Neutrophil (primary cell): Measurements from ENCODE around the gene NOXA1.

Source experiments
- H3K27ac ChIP-seq: fragments of 200-600 bp; sonication (generic); 2 replicates; pipeline ENCODE4 v1.5.1; 2016; ENCODE audit warnings: mild to moderate bottlenecking, moderate library complexity
- H3K27me3 ChIP-seq: fragments of 200-600 bp; sonication (generic); 2 replicates; pipeline ENCODE4 v1.6.0; 2016; ENCODE audit warnings: mild to moderate bottlenecking
- H3K36me3 ChIP-seq: fragments of 200-600 bp; sonication (generic); 2 replicates; pipeline ENCODE4 v1.5.1; 2017
- H3K4me1 ChIP-seq, 2 experiments: fragments of 200-600 bp in 1 of 2; sonication (generic) in 1 of 2; 1 replicate in 1 of 2; 2 replicates in 1 of 2; pipeline versions ENCODE4 v1.5.1 to v1.6.1; 2013 to 2016; ENCODE audit warnings: low read depth in 1 of 2, low read length in 1 of 2, mild to moderate bottlenecking in 1 of 2, moderate library complexity in 1 of 2; ENCODE audit not compliant: control insufficient read depth in 1 of 2, insufficient read depth in 1 of 2
- H3K4me3 ChIP-seq, 2 experiments: fragments of 200-600 bp in 1 of 2; sonication (generic) in 1 of 2; 1 replicate in 1 of 2; 2 replicates in 1 of 2; pipeline ENCODE4 v1.5.1; 2013 to 2016; ENCODE audit warnings: low read depth in 1 of 2, low read length in 1 of 2, mild to moderate bottlenecking in 1 of 2, moderate library complexity in 1 of 2
- H3K9me3 ChIP-seq: fragments of 200-600 bp; sonication (generic); 2 replicates; pipeline ENCODE4 v1.5.1; 2016
- TF ChIP-seq, protein P1 (sequence below): fragments of 200-600 bp; sonication (generic); IDR thresholded peaks from 2 replicates; pipeline ENCODE4 v1.5.1; 2016; ENCODE audit warnings: antibody characterized with exemption

The NOXA1 gene

DNA sequence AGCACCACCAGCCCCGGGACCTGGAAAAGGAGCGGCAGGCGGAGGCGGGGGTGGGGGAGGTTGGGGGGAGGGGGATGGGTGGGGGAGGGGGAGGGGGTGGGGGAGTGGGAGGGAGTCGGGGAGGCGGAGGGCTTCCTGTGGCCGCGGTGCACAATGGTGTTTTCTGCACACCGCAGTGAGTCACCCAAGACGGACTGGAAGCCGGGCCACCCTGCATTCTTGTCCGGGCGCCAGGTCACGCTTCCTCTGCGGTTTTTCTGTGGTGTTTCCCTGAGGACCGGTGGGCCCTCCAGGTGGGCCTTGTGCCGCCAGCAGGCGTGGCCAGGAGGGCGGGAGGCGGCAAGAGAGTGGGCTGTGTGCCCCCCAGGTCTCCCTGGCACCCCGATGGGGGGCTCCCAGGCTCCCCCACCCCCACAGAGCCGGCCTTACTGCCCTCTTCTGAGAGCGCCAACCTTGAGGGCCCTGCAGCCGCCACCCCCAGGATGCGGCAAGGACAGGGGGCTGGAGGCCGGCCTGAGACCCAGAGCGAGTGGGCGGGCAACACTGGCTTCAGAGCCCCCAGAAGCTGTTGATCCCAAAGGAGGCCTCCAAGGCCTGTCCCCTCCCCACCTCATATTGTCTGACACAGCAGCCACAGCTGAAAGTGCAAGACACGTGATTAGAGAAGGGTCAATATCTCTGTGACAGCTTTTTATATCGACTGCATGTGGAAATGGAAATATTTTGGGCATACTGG is 11.4 kb upstream of the NOXA1 start:
- no peak overlapping the region for H3K27ac ChIP-seq
- TF ChIP-seq, protein P1, sequence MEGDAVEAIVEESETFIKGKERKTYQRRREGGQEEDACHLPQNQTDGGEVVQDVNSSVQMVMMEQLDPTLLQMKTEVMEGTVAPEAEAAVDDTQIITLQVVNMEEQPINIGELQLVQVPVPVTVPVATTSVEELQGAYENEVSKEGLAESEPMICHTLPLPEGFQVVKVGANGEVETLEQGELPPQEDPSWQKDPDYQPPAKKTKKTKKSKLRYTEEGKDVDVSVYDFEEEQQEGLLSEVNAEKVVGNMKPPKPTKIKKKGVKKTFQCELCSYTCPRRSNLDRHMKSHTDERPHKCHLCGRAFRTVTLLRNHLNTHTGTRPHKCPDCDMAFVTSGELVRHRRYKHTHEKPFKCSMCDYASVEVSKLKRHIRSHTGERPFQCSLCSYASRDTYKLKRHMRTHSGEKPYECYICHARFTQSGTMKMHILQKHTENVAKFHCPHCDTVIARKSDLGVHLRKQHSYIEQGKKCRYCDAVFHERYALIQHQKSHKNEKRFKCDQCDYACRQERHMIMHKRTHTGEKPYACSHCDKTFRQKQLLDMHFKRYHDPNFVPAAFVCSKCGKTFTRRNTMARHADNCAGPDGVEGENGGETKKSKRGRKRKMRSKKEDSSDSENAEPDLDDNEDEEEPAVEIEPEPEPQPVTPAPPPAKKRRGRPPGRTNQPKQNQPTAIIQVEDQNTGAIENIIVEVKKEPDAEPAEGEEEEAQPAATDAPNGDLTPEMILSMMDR: no peak

DNA sequence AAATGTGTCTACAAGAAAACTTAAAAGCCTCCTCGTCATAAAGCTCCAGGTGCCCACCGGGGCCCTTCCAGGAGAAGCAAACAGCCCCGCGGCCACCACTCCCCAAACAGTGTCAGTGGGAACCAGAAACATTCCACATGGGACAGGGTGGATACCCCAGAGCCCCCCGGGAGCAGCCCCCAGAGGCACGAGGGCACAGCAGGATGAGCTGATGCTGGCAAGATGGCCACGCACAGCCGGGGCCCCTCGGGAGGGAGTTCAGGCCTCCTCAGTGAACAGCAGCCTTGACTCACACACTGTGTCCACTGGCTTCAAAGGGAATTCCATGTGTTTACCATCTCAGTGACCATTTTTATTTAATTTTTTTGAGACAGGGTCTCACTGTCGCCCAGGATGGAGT is 10.8 kb upstream of the NOXA1 start:
- H3K9me3 ChIP-seq: no peaks in the 10 kb centered on the region
- no peaks in the 10 kb centered on the region for H3K36me3 ChIP-seq
- H3K27me3 ChIP-seq: peaks cover 52% of the 10 kb centered on the region
- no peak overlapping the region for H3K4me3 ChIP-seq
- H3K27ac ChIP-seq: no peak overlapping the region
- TF ChIP-seq, protein P1: no peak
- no peaks in the 10 kb centered on the region for H3K4me1 ChIP-seq

More for the DNA sequence above, 11.4 kb upstream of the NOXA1 start:
- Histone ChIP-seq H3K4me3 (no peak overlapping the region), H3K36me3 (no peaks in the 10 kb centered on the region), H3K9me3 (no peaks in the 10 kb centered on the region), H3K4me1 (peaks cover 0 to 5% of the 10 kb centered on the region in 2 experiments), H3K27me3 (peaks cover 52% of the 10 kb centered on the region)

DNA sequence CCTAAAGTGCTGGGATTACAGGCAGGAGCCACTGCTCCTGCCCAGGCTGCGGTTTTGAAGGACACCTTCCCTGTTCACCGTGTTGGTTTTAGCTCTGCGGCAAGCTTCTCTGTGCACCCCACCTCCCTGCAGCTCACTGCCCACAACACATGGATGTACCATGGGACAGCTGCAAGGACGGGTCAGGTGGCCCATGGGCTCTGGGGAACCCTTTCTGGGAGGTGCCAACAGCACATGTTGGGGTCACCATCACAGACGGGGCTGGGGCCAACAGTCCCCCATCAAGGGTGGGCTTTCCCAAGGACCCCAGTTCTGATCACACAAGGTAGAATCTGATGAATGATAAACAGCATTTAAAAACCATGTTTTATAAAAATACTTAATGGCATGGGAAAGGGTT is 7.7 kb upstream of the NOXA1 start:
- Histone ChIP-seq H3K36me3 (no peaks in the 10 kb centered on the region), H3K4me3 (no peak overlapping the region), H3K4me1 (no peaks in the 10 kb centered on the region), H3K27ac (no peak overlapping the region), H3K9me3 (no peaks in the 10 kb centered on the region), H3K27me3 (peaks cover 37% of the 10 kb centered on the region)
- TF ChIP-seq, protein P1: no peak

DNA sequence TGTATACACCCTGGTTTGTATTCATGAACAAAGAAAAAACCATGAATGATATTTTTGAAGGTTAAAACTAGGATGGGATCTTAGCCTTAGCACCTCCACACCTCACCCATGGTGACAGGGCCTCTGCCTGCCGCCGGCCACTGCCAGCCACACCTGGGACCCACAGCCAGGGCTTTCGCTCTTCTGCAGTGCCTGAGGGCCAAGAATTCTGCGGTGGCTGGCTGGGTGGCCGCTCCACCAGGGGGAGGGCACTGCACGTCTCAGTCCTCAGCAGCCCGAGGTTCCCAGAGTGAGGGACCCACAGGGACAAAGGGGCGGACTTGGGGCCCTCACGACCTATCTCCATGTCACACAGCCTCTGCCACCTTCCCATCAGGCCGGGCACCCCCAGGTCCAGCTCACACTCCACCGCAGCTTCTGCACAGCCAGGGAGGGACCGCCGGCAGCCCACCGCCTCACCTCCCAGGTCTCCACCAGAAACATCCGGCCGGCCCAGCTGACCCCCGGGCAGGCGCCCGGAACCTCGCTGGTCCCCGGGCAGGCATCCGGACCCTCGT is 7.1 kb upstream of the NOXA1 start:
- no peaks in the 10 kb centered on the region for H3K36me3 ChIP-seq
- no peak overlapping the region for H3K27ac ChIP-seq
- H3K27me3 ChIP-seq: peaks cover 30% of the 10 kb centered on the region
- TF ChIP-seq, protein P1: no peak
- H3K9me3 ChIP-seq: no peaks in the 10 kb centered on the region
- H3K4me1 ChIP-seq: no peaks in the 10 kb centered on the region
- no peak overlapping the region for H3K4me3 ChIP-seq

DNA sequence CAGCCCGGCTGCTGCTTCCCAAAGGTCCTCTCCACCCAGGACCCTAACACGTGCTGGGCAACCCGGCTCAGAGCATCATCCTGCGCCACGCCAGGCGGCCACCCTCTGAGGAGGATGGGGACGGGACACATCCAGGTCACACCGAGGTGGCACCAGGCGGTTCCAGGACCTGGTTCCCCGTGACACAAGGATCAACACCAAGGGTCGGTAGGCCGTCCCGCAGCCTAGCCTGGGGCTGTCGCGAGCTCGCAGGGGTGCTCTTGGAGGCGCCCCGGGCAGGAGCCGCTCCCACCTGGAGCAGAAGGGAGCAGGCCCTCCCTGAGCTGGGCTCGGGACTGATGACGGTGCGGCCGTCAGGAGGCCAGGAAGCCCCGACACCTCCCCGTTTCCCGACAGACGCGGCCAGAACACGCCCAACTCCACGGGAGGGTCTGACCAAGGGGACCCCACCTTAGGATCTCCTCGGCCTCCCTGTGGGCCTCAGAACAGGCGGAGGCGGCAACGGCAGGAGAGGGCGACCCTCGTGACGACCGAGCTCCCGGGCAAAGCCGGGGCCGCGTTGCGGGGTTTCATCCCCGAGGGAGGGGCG is 6.5 kb upstream of the NOXA1 start:
- TF ChIP-seq, protein P1: no peak
- no peaks in the 10 kb centered on the region for H3K4me1 ChIP-seq
- H3K36me3 ChIP-seq: no peaks in the 10 kb centered on the region
- peaks cover 25% of the 10 kb centered on the region for H3K27me3 ChIP-seq
- H3K4me3 ChIP-seq: no peak overlapping the region
- H3K27ac ChIP-seq: no peak overlapping the region
- H3K9me3 ChIP-seq: no peaks in the 10 kb centered on the region
